HepG2 (cell line): ENCODE data around the gene SMARCD1. TPM values are rescaled to one million over a fixed set of nuclear protein-coding genes. Genes with fewer than 3 reads are reported as not detected.

Source experiments
- CREB1 ChIP-seq, 2 experiments: fragments of 450-650 bp in 1 of 2; IDR thresholded peaks; 2 replicates each; pipeline ENCODE4 v1.6.1; 2016 to 2017; ENCODE audit warnings: control low read depth in 1 of 2, mild to moderate bottlenecking in 1 of 2, missing compliant biosample characterization in 1 of 2, missing genetic modification characterization in 1 of 2
- HES4 ChIP-seq: sonication (generic); formaldehyde crosslinking; IDR thresholded peaks from 2 replicates; pipeline ENCODE4 v1.9.0; 2021; ENCODE audit warnings: mild to moderate bottlenecking, missing genetic modification reagents, borderline replicate concordance
- KAT2B ChIP-seq: fragments of 150-350 bp; IDR thresholded peaks from 2 replicates; pipeline ENCODE4 v1.6.1; 2014; ENCODE audit warnings: low read depth, low read length, borderline replicate concordance
- KDM4B ChIP-seq: sonication (generic); formaldehyde crosslinking; IDR thresholded peaks from 2 replicates; pipeline ENCODE4 v1.4.0; 2020; ENCODE audit warnings: missing genetic modification reagents
- MEIS1 ChIP-seq: sonication (generic); formaldehyde crosslinking; IDR thresholded peaks from 2 replicates; pipeline ENCODE4 v1.9.0; 2021; ENCODE audit warnings: mild to moderate bottlenecking, missing genetic modification reagents, moderate library complexity, borderline replicate concordance
- NRL ChIP-seq: sonication (generic); formaldehyde crosslinking; IDR thresholded peaks from 2 replicates; pipeline ENCODE4 v1.5.0; 2020; ENCODE audit warnings: missing genetic modification reagents, mild to moderate bottlenecking, moderate library complexity, borderline replicate concordance
- RBM39 ChIP-seq: fragments of 200-400 bp; formaldehyde crosslinking; IDR thresholded peaks from one replicate; pipeline ENCODE4 v1.6.1; 2018; ENCODE audit warnings: antibody characterized with exemption, mild to moderate bottlenecking, low read depth, low read length; ENCODE audit not compliant: poor library complexity, severe bottlenecking
- RXRA ChIP-seq: sonication (generic); formaldehyde crosslinking; IDR thresholded peaks from 2 replicates; pipeline ENCODE4 v1.5.1; 2020; ENCODE audit warnings: missing genetic modification reagents
- ZBTB7A ChIP-seq: sonication (generic); formaldehyde crosslinking; IDR thresholded peaks from 2 replicates; pipeline ENCODE4 v1.8.0; 2022; ENCODE audit warnings: mild to moderate bottlenecking, missing genetic modification reagents
- ZNF292 ChIP-seq: sonication (generic); formaldehyde crosslinking; IDR thresholded peaks from 2 replicates; pipeline ENCODE4 v1.8.1; 2022; ENCODE audit warnings: mild to moderate bottlenecking, low read depth, missing genetic modification reagents, borderline replicate concordance
- polyA plus RNA-seq, 8 experiments: library from polyadenylated mRNA; depleted of rRNA in 3 of 8; stranded (reverse) in 7 of 8; unstranded in 1 of 8; fragments of >200 nt; fragmentation: Illumina TruSeq in 4 of 8; extraction: Trizol in 4 of 8; gene quantifications; 2 replicates each; pipeline versions ENCODE4 v1.2.1 to v1.2.3, GENCODE V29; 2011 to 2016; ENCODE audit warnings: low read depth in 4 of 8, missing spikeins in 1 of 8, mixed read lengths in 1 of 8; ENCODE audit not compliant: insufficient read depth in 1 of 8
- total RNA-seq, 5 experiments: library from RNA; depleted of rRNA; stranded (reverse); fragments of >200 nt; fragmentation: Illumina TruSeq; extraction: Trizol; gene quantifications; 2 replicates each; pipeline ENCODE4 v1.2.3, GENCODE V29; 2016; ENCODE audit warnings: low read depth in 1 of 5
- TF ChIP-seq, protein P1 (sequence below): sonication (generic); formaldehyde crosslinking; IDR thresholded peaks from 2 replicates; pipeline ENCODE4 v1.5.1; 2020; ENCODE audit warnings: mild to moderate bottlenecking, missing genetic modification reagents
- TF ChIP-seq, protein P2 (sequence below): sonication (generic); formaldehyde crosslinking; IDR thresholded peaks from 2 replicates; pipeline ENCODE4 v1.4.0; 2020; ENCODE audit warnings: mild to moderate bottlenecking, missing genetic modification reagents
- TF ChIP-seq, protein P3 (sequence below): sonication (generic); formaldehyde crosslinking; IDR thresholded peaks from 2 replicates; pipeline ENCODE4 v1.5.0; 2020; ENCODE audit warnings: missing genetic modification reagents, mild to moderate bottlenecking, borderline replicate concordance
- TF ChIP-seq, protein P4 (sequence below): sonication (generic); formaldehyde crosslinking; IDR thresholded peaks from 2 replicates; pipeline ENCODE4 v1.4.0; 2020; ENCODE audit warnings: missing genetic modification reagents, borderline replicate concordance
- TF ChIP-seq, protein P5 (sequence below): sonication (generic); formaldehyde crosslinking; IDR thresholded peaks from 2 replicates; pipeline ENCODE4 v1.5.0; 2020; ENCODE audit warnings: mild to moderate bottlenecking, missing genetic modification reagents

Gene SMARCD1
- total and polyA plus RNA-seq, 2 of the 13 experiments (the other 11 are each of a cell fraction or from before 2014, with no cell fraction given) = 51.7 to 54.6 TPM

DNA sequence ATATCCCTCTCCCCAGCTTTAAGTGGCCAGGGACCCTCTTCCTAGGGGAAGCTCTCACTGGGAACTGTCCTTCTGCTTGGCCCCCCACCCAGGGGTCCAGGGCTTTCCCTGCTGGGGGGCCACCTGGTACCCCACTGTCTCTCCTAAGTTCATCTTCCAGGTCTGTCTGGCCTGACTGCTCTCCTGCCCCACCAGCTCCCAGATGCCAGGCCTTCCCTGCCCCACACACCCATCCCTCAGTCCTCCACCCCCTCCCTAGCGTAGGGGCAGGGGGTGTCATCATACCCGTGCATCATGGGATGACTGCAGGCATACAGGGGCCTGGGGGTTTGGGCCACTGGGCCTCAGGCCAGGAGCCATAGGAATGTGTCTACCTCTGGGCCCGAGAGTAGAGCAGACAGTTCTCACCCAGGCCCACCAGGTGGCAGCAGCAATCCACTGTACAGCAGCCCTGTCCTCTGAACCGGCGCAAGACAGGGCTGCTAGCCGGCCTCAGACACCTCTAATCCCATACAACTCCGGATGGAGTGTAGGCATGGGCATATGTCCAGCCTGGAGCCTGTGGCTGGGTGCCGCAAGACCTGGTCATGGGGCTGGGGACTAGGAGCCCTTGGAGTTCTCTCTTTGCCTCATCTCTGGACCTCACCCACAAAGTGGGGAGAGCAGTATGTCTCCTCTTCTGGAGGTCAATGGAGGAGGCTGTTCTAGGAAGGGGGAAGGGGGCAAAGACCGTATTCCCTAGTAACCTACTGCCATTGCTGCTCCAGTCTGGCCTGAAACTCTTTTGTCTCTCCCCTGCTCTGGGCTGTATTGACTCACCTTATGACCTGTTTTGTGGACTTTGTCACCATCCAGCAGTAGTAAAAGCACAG, 10.0 kb upstream of the SMARCD1 start (continued):
- TF ChIP-seq CREB1 (IDR thresholded peaks at IDR 0.05) = no peak
- no peak for TF ChIP-seq CREB1 (CRISPR knock-in tag; IDR thresholded peaks at IDR 0.05)
- TF ChIP-seq, protein P1, sequence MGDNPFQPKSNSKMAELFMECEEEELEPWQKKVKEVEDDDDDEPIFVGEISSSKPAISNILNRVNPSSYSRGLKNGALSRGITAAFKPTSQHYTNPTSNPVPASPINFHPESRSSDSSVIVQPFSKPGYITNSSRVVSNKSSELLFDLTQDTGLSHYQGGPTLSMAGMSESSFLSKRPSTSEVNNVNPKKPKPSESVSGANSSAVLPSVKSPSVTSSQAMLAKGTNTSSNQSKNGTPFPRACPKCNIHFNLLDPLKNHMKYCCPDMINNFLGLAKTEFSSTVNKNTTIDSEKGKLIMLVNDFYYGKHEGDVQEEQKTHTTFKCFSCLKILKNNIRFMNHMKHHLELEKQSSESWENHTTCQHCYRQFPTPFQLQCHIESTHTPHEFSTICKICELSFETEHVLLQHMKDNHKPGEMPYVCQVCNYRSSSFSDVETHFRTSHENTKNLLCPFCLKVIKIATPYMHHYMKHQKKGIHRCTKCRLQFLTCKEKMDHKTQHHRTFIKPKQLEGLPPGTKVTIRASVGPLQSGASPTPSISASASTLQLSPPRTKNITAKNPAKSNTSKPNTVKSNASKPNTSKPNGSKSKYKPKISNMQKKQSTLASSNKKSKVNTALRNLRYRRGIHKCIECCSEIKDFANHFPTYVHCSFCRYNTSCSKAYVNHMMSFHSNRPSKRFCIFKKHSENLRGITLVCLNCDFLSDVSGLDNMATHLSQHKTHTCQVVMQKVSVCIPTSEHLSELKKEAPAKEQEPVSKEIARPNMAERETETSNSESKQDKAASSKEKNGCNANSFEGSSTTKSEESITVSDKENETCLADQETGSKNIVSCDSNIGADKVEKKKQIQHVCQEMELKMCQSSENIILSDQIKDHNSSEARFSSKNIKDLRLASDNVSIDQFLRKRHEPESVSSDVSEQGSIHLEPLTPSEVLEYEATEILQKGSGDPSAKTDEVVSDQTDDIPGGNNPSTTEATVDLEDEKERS (CRISPR knock-in tag) = no peak
- no peak for TF ChIP-seq ZBTB7A (CRISPR knock-in tag)
- TF ChIP-seq, protein P2, sequence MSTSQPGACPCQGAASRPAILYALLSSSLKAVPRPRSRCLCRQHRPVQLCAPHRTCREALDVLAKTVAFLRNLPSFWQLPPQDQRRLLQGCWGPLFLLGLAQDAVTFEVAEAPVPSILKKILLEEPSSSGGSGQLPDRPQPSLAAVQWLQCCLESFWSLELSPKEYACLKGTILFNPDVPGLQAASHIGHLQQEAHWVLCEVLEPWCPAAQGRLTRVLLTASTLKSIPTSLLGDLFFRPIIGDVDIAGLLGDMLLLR (CRISPR knock-in tag) = no peak
- TF ChIP-seq, protein P3, sequence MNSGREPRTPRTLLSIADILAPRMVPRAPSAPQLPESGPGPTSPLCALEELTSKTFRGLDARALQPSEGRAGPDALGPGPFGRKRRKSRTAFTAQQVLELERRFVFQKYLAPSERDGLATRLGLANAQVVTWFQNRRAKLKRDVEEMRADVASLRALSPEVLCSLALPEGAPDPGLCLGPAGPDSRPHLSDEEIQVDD (CRISPR knock-in tag) = 0 out of 2 replicates have a peak, but pooled peaks have one; percentile 45
- no peak for TF ChIP-seq RBM39
- TF ChIP-seq NRL = 0 out of 2 replicates have a peak, but pooled peaks have one; percentile 50
- TF ChIP-seq, protein P4, sequence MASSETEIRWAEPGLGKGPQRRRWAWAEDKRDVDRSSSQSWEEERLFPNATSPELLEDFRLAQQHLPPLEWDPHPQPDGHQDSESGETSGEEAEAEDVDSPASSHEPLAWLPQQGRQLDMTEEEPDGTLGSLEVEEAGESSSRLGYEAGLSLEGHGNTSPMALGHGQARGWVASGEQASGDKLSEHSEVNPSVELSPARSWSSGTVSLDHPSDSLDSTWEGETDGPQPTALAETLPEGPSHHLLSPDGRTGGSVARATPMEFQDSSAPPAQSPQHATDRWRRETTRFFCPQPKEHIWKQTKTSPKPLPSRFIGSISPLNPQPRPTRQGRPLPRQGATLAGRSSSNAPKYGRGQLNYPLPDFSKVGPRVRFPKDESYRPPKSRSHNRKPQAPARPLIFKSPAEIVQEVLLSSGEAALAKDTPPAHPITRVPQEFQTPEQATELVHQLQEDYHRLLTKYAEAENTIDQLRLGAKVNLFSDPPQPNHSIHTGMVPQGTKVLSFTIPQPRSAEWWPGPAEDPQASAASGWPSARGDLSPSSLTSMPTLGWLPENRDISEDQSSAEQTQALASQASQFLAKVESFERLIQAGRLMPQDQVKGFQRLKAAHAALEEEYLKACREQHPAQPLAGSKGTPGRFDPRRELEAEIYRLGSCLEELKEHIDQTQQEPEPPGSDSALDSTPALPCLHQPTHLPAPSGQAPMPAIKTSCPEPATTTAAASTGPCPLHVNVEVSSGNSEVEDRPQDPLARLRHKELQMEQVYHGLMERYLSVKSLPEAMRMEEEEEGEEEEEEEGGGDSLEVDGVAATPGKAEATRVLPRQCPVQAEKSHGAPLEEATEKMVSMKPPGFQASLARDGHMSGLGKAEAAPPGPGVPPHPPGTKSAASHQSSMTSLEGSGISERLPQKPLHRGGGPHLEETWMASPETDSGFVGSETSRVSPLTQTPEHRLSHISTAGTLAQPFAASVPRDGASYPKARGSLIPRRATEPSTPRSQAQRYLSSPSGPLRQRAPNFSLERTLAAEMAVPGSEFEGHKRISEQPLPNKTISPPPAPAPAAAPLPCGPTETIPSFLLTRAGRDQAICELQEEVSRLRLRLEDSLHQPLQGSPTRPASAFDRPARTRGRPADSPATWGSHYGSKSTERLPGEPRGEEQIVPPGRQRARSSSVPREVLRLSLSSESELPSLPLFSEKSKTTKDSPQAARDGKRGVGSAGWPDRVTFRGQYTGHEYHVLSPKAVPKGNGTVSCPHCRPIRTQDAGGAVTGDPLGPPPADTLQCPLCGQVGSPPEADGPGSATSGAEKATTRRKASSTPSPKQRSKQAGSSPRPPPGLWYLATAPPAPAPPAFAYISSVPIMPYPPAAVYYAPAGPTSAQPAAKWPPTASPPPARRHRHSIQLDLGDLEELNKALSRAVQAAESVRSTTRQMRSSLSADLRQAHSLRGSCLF = no peak
- TF ChIP-seq HES4 (CRISPR knock-in tag) = no peak
- peak; percentile 60; the same call in 1 of the 2 replicates for TF ChIP-seq RXRA (CRISPR knock-in tag)
- TF ChIP-seq KAT2B = no peak
- peak; percentile 76; the same call in 1 of the 2 replicates for TF ChIP-seq MEIS1 (CRISPR knock-in tag)
- TF ChIP-seq, protein P5, sequence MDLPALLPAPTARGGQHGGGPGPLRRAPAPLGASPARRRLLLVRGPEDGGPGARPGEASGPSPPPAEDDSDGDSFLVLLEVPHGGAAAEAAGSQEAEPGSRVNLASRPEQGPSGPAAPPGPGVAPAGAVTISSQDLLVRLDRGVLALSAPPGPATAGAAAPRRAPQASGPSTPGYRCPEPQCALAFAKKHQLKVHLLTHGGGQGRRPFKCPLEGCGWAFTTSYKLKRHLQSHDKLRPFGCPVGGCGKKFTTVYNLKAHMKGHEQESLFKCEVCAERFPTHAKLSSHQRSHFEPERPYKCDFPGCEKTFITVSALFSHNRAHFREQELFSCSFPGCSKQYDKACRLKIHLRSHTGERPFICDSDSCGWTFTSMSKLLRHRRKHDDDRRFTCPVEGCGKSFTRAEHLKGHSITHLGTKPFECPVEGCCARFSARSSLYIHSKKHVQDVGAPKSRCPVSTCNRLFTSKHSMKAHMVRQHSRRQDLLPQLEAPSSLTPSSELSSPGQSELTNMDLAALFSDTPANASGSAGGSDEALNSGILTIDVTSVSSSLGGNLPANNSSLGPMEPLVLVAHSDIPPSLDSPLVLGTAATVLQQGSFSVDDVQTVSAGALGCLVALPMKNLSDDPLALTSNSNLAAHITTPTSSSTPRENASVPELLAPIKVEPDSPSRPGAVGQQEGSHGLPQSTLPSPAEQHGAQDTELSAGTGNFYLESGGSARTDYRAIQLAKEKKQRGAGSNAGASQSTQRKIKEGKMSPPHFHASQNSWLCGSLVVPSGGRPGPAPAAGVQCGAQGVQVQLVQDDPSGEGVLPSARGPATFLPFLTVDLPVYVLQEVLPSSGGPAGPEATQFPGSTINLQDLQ = no peak
- TF ChIP-seq ZNF292 (CRISPR knock-in tag) = no peak
- TF ChIP-seq KDM4B (CRISPR knock-in tag) = no peak; the same call in 1 of the 2 replicates
